COLO668 (cell line): Measurements from ENCODE around the gene PPFIBP2.

Experiments
- DNase-seq: peaks from one replicate; lab custom pipeline; 2025; ENCODE audit not compliant: unreplicated experiment; lab: John Stamatoyannopoulos, UW

PPFIBP2 gene

GRCh38 chr11:7621090-7621489 lies 107.3 kb downstream of the PPFIBP2 start:
- no peak for DNase-seq

- DNase-seq, result no peak
These were observed 107.8 kb downstream of the PPFIBP2 start for GRCh38 chr11:7621554-7621953.

GRCh38 chr11:7622721-7623120 lies 108.9 kb downstream of the PPFIBP2 start:
- DNase-seq, result no peak

- no peak for DNase-seq
These were observed 114.9 kb downstream of the PPFIBP2 start for GRCh38 chr11:7628660-7629059.

- no peak for DNase-seq
These were observed 116.2 kb downstream of the PPFIBP2 start for GRCh38 chr11:7630002-7630401.

- no peak for DNase-seq
These were observed 118.4 kb downstream of the PPFIBP2 start for GRCh38 chr11:7632211-7632610.

- no peak for DNase-seq
These were observed 121.3 kb downstream of the PPFIBP2 start for GRCh38 chr11:7635137-7635536.

- DNase-seq, result no peak
These were observed 121.9 kb downstream of the PPFIBP2 start for GRCh38 chr11:7635708-7636107.

GRCh38 chr11:7636350-7636749 lies 122.6 kb downstream of the PPFIBP2 start:
- no peak for DNase-seq

GRCh38 chr11:7637447-7638157 lies 123.8 kb downstream of the PPFIBP2 start:
- no peak for DNase-seq

GRCh38 chr11:7638710-7639642 lies 125.2 kb downstream of the PPFIBP2 start:
- no peak for DNase-seq

GRCh38 chr11:7639643-7640025 lies 125.8 kb downstream of the PPFIBP2 start:
- DNase-seq, result no peak

GRCh38 chr11:7640816-7641215 lies 127.0 kb downstream of the PPFIBP2 start:
- DNase-seq, result no peak

- DNase-seq, result no peak
These were observed 128.9 kb downstream of the PPFIBP2 start for GRCh38 chr11:7642747-7643146.

- no peak for DNase-seq
These were observed 129.5 kb downstream of the PPFIBP2 start for GRCh38 chr11:7643314-7643713.

GRCh38 chr11:7645206-7645605 lies 131.4 kb downstream of the PPFIBP2 start:
- DNase-seq, result no peak

- no peak for DNase-seq
These were observed 133.1 kb downstream of the PPFIBP2 start for GRCh38 chr11:7646866-7647265.

- DNase-seq, result no peak
These were observed 134.5 kb downstream of the PPFIBP2 start for GRCh38 chr11:7648264-7648663.

GRCh38 chr11:7651140-7651551 lies 137.3 kb downstream of the PPFIBP2 start:
- DNase-seq, result no peak

- DNase-seq, result no peak
These were observed 137.9 kb downstream of the PPFIBP2 start for GRCh38 chr11:7651700-7652099.

GRCh38 chr11:7654195-7654705 lies 140.5 kb downstream of the PPFIBP2 start:
- no peak for DNase-seq
